ENCODE results near the gene ZNF480. TPM values are rescaled to one million over a fixed set of nuclear protein-coding genes. Genes with fewer than 3 reads are reported as not detected.
"Not testable (repeated sequence)": the region's sequence is repeated elsewhere in the genome, so short reads cannot be mapped to it uniquely, and the experiment has no call there.

ZNF480 gene
- total RNA-seq: 7.2 TPM

DNA sequence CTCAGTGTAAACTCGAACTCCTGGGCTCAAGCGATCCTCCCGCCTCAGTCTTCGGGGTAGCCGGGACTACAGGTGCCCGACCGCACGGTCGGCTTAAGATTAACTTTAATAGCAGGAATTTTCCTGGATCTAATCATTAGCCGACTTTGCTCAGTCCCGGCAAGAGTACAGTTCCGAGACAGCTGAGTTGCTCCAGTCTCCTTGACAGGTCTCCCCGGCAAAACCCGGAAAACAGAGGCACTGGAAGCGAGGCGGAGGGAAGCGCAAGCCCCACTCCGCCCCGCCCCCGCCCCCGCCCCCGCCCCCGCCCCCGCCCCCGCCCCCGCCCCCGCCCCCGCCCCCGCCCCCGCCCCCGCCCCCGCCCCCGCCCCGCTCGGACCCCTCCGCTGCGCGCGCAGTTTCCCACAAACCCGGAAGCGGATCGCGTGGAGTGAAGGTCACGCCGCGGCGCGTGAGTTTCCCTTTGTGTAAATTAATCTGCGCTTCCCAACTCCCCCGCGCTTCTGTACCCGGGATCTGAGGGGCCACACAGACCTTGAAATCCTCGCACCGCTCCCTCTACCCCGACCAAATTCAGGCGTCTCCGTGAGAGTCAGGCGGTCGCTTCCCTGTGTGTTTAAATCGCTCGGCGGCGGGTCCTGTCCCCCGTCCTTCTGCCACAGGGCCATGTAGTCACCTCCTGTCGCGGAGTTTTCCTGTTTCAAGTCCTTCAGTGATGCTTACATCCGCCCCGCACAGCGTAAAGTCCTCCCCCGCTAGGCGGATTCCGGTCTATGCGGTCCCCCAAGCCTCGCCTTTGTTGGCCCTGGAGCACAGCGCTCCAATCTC lies at the start of gene ZNF480:
TSS of gene ZNF480 (plus strand) at position 397 of the 828 bp plus-strand sequence. CDS start 3,244 bp downstream, outside the sequence.
- peak; percentile 94 for DNase-seq

DNA sequence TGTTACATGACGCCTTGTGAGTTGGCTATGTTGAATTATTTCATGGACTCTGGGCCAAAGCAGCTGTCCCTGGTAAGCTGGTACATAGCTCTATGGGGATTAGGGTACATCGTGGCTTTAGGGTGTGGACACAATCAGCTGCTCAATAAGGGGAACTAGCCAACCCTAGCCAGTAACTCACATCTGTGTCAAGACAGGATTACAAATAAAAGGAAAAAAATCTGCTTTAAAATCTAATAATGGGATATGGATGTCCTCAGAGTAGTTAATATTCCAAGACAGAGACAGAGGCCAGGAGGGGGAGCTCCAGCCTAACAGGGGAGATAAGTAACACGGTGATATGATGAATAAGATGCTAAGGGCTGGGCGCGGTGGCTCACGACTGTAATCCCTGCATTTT lies 48.7 kb upstream of the ZNF480 start:
- DNase-seq: peak; percentile 95

DNA sequence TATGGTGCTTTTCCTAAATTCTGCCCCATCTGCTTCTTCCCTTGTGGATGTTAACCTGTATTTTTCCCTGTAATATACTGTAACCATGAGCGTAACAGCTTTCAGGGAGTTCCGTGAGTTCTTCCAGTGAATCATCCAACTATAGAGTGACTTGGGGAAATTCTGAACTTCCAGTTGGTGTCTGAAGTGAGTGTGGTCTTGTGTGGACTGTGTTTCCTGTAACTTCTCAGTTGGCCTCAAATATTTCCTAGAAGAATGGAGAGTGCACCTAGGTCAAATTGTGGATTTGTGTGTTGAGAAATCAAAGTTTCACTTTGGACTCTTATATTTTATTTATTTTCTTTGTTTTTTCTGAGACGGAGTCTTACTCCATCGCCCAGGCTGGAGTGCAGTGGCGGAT lies 38.5 kb upstream of the ZNF480 start:
- DNase-seq: no peak

DNA sequence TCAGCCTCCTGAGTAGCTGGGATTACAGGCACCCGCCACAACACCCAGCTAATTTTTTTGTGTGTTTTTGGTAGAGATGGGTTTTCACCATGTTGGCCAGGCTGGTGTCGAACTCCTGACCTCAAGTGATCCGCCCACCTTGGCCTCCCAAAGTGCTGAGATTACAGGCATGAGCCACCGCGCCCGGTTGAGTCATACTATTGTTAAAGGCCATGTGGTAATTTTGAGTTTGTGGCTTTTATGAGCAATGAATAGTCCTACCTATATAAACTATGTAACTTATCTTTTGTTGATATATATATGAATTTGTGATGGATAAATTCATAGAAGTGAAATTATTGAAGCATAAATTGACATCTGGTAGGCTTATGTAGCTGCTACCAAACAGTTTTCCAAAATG lies 31.4 kb upstream of the ZNF480 start:
- not testable (repeated sequence) for DNase-seq

DNA sequence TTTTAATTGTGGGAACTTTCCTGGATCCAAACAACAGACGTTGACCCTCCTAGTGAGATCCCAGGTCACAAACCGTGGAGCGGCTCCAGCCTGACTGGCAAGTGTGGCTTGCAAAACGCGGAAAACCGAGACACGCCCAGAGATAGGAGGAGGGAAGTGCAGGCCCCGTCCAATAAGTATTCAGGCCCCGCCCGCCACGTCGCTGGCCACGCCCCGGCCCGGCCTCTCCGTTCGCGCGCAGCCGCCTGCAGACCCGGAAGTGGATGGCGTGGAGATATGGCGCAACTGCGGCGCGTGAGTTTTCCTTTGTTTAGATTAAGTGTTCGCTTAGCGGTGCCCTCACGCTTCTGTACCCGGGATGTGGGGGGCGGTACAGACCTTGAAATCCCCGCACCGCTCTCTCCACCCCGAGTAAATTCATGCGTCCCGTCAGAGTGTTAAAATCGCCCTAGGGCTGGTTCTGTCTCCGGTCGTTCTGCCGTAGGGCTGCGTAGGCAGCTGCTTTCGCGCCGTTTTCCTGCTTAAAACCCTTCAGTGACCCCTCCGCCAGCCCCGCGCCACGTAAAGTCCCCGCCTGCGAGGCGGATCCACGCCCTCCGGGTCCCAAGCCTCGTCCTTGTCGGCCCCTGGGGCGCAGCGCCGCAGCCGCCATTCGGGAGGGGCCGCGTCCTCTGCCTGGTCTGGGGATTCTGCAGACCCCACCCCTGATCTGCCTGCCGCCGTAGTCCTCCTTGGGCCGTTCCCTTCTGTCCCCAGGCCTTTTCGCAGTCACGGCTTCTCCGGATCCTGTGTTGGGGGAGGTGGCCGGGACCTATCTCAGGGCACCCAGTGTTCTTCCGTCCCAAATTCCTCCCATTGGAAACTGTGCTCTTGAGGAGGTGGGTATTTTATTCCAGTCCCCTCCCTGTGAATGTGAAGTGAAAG lies 27.4 kb upstream of the ZNF480 start, which contains the start of gene ZNF766:
TSS of gene ZNF766 (plus strand) at position 250 of the 924 bp plus-strand sequence. CDS start at position 277, 27 bp downstream.
- peak; percentile 97 for DNase-seq

DNA sequence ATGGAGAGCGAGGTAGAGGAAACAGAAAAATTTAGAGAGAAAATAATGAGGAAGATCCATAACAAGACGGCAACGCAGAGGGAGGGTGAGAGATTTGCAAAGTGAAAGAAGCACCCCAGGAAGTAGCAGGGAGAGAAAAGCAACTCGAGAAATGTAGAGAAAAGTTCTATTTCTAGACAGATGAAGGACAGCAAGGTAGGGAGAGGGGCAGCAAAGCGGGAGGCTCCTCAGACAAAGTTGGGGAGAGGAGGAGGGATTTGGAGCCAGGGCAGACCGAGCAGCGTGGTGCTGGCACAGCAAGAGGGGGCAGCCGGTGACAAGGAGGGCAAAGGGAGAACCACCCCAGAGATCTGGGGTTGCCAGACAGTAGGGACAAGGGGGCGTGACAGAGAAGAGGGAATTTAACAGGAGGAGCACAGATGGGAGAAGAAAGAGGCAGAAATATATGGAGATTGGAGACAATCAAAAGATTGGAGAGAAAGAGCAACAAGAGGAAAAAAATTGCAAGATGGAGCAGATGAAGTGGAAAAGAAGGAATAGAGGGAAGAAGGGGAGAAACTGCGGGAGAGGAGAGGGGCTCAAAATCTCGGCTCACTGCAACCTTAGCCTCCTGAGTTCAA lies 26.6 kb upstream of the ZNF480 start:
- no peak for DNase-seq

DNA sequence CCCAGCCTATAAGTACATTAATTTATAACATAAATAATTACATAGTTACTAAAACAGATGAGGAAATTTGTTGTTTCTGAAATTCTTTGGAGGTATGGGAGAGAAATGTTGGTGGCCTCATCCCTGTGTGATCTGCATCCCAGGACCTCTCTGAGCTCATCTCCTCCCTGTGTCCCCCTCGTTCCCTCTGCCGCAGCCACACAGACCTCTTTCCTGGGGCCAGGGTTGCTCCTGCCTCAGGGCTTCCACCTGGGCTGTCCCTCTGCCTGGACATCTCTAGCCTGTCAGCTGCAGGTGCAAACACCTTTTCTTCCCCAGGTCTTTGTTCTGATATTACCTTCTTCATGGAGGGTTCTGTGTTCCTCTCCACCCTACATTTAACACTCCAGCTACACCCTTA lies 23.7 kb upstream of the ZNF480 start:
- no peak for DNase-seq

DNA sequence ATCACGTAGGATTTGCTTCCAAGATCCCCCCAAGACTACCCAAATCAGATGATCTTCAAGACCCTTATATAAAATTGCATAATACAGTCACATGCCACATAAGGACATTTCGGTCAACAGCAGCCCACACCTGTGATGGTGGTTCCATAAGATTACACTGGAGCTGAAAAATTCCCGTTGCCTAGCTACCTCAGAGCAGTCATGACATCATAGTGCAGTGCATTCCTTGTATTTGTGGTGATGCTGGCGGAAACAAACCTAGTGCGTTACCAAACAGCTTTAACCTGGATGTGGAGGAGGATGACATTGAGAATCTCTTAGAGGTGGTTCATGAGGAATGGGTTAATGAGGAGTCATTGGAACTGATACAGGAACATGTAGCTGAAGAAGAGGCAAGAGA lies 22.8 kb upstream of the ZNF480 start:
- no peak for DNase-seq

DNA sequence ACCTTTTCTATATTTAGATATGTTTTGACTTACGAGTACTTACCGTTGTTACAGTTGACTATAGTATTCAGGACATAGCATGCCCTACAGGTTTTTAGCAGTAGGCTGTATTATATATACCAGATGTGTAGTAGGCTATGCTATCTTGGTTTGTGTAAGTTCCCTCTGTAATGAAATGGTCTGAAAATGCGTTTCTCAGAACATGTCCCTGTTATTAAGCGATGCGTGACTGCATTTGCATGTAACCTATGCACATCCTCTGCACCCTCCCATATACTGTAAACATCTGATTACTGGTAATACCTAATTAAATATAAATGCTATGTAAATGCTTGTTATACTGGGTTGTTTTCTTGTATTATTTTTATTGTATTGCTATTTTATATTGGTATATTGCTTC lies 21.0 kb upstream of the ZNF480 start:
- no peak for DNase-seq

DNA sequence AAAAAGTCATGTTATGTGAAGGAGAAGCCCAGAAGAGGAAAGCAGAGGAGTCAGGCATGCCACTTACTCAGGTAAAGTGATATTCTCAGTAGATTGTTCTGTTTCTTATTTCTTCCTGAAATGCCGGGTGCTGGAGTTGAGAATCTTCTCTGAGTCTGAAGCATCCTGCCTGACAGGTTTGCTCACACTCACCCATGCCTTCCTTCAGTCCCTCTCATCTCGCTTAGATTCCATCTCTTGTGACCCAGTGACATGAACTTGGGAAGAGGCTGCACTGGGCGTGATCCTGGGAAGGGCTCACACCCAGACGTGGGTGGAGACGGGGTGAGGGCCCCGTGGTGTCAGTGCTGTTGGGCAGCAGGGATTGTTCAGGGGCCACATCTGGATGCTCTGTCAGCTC lies 19.5 kb upstream of the ZNF480 start:
- no peak for DNase-seq

DNA sequence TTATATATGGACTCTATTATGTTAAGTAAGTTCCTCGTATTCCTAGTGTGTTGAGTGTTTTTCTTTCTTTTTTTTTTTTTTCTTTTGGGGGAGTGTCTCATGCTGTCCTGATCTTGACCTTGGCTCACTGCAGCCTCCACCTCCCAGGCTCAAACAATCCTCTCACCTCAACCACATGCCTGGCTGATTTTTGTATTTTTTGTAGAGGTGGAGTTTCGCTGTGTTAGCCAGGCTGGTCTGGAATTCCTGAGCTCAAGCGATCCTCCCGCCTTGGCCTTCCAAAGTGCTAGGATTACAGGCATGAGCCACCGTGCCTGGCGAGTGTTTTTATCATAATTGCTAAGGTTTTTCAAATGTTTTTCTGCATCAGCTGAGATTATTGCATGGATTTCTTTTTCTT lies 10.7 kb upstream of the ZNF480 start:
- DNase-seq: no peak

DNA sequence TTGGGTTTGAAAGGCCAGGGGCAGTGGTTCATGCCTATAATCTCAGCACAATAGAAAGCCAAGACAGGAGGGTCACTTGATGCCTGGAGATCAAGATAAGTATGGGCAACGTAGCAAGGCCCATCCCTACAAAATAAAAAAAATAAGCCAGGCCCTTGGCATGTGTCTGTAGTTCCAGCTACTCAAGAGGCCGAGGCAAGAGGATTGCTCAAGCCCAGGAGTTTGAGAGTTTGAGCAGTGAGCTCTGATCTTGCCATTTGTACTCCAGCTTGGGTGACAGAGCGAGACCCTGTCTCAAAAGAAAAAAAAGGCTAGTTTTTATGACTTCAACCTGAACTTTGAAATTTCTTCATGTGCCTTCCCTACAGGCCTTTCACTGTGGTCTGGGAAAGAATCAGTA lies 5.2 kb upstream of the ZNF480 start:
- no peak for DNase-seq

DNA sequence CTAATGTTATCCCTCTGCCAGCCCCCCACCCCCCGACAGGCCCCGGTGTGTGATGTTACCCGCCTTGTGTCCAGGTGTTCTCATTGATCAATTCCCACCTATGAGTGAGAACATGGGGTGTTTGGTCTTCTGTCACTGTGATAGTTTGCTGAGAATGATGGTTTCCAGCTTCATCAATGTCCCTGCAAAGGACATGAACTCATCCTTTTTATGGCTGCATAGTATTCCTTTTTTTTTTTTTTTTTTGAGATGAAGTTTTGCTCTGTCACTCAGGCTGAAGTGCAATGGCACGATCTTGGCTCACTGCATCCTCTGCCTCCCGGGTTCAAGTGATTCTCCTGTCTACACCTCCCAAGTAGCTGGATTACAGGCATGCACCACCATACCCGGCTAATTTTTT lies 4.0 kb upstream of the ZNF480 start:
- not testable (repeated sequence) for DNase-seq

DNA sequence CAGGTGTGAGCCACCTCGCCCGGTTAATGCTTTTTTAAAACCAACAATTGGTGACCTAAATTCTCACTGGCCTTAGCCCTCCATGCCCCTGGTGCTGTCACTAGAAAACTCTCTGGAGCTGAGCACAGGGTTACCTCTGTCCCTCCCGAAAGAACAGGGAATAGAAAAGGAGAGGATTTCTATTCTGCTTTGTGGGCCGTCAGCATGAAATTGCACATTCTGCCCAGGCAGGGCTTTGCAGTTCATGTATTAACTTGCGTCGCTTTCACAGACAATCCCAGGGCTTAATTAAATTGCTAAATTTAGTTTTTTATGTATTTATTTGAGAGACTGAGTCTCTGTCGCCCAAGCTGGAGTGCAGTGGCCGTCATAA lies 583 bp upstream of the ZNF480 start:
- DNase-seq: no peak

DNA sequence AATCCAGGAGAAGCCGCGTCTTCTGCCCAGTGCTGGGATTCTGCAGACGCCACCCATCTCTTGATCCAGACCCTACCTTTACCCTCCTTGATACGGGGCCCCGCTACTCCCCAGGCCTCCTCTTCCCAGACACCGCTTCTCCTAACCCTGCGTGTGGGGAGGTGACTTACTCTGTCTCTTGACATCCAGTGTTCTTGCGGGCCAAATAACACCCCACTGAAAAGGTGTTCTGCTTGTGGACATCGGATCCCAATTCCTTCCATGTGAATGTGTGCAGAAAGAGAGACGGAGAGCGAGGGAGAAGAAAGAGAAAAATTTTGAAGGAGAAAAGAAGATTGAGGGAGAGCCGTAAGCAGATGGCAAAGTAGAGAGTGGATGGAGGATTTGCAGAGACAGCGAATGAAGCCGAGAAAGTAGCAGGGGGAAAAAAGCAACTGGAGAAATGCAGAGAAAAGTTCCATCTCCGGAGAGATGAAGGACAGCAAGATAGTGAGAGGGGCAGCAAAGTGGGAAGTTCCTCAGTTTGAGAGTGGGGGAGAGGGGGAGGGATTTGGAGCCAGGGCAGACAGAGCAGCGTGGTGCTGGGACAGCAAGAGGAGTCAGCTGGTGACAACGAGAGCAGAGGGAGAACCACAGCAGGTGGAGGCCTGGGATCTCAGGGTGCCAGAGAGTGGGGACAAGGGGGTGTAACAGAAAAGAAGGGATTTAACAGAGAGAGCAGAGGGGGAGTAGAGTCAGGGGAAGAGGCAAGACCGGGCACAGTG lies 814 bp downstream of the ZNF480 start:
- DNase-seq: peak; percentile 26

DNA sequence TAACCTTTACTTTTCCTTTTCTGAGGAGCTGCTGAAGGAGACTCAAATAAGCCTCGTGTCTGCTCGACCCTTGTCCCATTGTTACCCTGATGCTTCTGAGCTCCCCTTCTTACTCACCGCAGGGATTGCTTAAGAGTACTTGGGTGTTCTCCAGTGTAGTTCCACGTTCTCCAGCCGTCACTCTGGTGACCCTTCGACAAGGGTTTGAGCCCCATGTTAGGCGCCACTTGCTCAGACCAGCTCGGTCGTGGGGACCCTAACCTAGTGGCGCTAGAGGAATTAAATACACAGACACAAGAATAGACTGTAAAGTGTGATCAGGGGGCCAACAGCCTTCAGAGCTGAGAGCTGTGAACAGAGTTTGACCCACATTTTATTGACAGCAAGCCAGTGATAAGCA lies 10.3 kb downstream of the ZNF480 start:
- DNase-seq: no peak

DNA sequence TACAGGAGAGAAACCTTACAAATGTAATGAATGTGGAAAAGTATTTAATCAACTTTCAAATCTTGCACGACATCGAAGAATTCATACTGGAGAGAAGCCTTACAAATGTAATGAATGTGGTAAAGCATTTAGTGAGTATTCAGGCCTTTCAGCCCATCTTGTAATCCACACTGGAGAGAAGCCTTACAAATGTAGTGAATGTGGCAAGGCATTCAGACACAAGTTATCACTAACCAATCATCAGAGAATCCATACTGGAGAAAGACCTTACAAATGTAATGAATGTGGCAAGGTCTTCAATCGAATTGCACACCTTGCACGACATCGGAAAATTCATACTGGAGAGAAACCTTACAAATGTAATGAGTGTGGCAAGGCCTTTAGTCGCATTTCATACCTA lies 25.5 kb downstream of the ZNF480 start:
- no peak for DNase-seq

DNA sequence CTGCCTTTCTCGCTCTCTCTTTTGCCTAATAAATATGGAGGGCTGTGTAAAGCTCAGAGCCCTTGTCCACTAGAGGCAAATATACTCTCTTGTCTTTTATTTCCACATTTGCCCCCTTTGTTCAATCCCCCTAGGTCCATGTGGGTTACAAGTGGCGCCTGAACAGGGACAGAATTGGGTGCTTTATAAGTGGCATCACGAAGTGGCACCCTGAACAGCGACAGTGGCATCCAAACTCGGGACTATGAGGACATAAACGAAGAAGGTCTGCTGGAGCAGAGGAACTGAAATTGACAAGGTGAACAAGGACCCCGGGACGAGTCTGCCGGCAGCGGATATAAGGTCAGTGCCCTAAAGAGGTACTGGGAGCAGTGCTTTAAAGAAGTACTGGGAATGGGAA lies 34.8 kb downstream of the ZNF480 start:
- no peak for DNase-seq

DNA sequence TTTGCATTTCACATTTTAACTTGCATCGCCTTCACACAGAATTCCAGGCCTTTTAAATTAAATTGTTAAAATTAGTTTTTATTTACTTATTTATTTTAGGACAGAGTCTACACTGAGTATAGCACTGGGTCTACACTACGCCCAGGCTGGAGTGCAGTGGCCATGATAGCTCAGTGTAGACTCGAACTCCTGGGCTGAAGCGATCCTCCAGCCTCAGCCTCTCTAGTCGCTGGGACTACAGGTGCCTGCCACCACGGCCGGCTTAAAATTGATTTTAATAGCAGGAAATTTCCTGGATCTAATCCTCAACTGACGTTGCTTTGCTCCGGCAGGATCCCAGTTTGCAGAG lies 38.8 kb downstream of the ZNF480 start:
- DNase-seq: no peak

DNA sequence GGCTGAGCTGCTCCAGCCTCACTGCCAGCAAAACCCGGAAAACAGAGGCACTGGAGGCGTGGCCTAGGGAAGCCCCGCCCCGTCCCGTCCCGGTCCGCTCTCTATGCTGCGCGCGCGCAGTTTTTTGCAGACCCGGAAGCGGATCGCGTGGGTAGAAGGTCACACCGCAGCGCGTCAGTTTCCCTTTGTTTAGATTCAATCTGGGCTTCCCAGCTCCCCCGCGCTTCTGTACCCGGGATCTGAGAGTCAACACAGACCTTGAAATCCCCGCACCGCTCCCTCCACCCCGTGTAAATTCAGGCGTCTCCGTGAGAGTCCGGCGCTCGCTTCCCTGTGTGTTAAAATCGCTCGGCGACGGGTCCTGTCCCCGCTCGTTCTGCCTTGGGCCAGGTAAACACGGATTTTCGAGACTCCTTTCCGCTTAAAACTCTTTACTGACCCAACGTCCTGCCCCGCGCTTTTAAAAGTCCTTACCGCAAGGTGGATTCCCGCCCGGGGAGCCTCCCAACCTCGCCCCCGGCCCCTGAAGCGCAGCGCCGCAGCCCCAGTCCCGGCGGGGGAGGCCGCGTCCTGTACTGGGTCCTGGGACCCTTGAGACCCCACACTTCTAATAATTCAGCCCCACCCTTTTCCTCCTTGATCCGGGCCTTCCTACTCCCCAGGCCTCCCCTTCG lies 39.3 kb downstream of the ZNF480 start, which contains the start of gene ZNF610:
TSS of gene ZNF610 (plus strand) at position 127 of the 674 bp plus-strand sequence. CDS start 12,930 bp downstream, outside the sequence.
- peak; percentile 95 for DNase-seq

DNA sequence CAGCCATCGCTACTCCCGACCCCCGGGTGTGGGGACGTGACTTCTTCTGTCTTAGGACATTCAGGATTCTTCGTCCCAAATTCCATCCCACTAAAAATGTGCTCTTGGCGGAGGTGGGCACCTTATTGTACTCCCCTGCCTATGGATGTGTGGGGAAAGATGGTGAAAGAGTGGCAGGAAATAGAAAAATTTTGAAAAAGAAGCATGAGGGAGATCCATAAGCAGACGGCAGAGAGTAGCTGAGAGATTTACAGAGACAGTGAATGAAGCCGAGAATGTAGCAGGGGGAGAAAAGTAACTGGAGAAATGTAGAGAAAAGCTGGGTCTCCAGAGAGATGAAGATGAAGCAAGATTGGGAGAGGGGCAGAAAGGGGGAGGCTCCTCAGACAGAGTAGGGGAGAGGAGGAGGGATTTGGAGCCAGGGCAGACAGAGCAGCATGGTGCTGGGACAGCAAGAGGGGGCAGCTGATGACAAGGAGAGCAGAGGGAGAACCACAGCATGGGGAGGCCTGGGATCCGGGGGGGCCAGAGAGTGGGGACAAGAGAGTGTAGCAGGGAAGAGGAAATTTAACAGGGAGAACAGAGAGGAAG lies 39.9 kb downstream of the ZNF480 start:
- peak; percentile 41 for DNase-seq

Data from tongue (tissue), 2 donors.